Calu3 (cell line): Measurements from ENCODE around the gene MYL7. TPM values are rescaled to one million over a fixed set of nuclear protein-coding genes. Genes with fewer than 3 reads are reported as not detected.
A peak's percentile ranks its signal among the peaks of the same experiment; 100 is the strongest.

Experiments
- BruUV-seq: library from RNA; stranded (reverse); fragments of 400-500 nt; replicated peaks from 2 replicates; lab custom pipeline; 2021; lab: Mats Ljungman, UMichigan
- CTCF ChIA-PET: fragments of 300-600 bp; sonication (Branson Sonifier 250); formaldehyde crosslinking; loops from one replicate; lab custom pipeline; 2022; ENCODE audit warnings: antibody characterized with exemption; lab: Charles Lee
- DNase-seq: peaks from one replicate; pipeline ENCODE4 v3.0.0; 2022
- H3K27ac Mint-ChIP-seq: one replicate; pipeline ENCODE4 v1.8.0; 2022; ENCODE audit warnings: mixed read lengths; ENCODE audit not compliant: unreplicated experiment
- H3K27me3 Mint-ChIP-seq: one replicate; pipeline ENCODE4 v1.8.0; 2022; ENCODE audit warnings: mixed read lengths; ENCODE audit not compliant: unreplicated experiment
- H3K36me3 Mint-ChIP-seq: one replicate; pipeline ENCODE4 v1.8.0; 2022; ENCODE audit warnings: mild to moderate bottlenecking, moderate library complexity, mixed read lengths; ENCODE audit not compliant: insufficient read depth, unreplicated experiment
- H3K4me1 Mint-ChIP-seq: one replicate; pipeline ENCODE4 v1.8.0; 2022; ENCODE audit warnings: mild to moderate bottlenecking, low read depth, mixed read lengths; ENCODE audit not compliant: unreplicated experiment
- H3K4me3 Mint-ChIP-seq: one replicate; pipeline ENCODE4 v1.8.0; 2022; ENCODE audit warnings: mild to moderate bottlenecking, low read depth, moderate library complexity, mixed read lengths; ENCODE audit not compliant: unreplicated experiment
- H3K9me3 Mint-ChIP-seq: one replicate; pipeline ENCODE4 v1.8.0; 2022; ENCODE audit warnings: low read depth, mixed read lengths; ENCODE audit not compliant: unreplicated experiment
- CTCF ChIP-seq: fragments of 200-600 bp; IDR thresholded peaks from one replicate; pipeline ENCODE4 v1.8.0; 2022; ENCODE audit warnings: antibody characterized with exemption; ENCODE audit not compliant: unreplicated experiment
- intact Hi-C: fragments of 100-400 bp; cut with micrococcal nuclease; formaldehyde crosslinking; loops from one replicate; pipeline ENCODE4 v1.10.0; 2022; ENCODE audit not compliant: unreplicated experiment
- total RNA-seq: library from RNA; stranded (reverse); gene quantifications from 2 replicates; pipeline ENCODE4 v1.2.3, GENCODE V29; 2022

The MYL7 gene
- total RNA-seq, 1 experiment from 2014 or later = not detected

- H3K27ac Mint-ChIP-seq = no peak overlapping the region
- H3K9me3 Mint-ChIP-seq = no peaks in the 10 kb centered on the region
- no peaks in the 10 kb centered on the region for H3K4me1 Mint-ChIP-seq
- intact Hi-C loops = no loop called here
- no peak for TF ChIP-seq CTCF
- BruUV-seq = no TSS peak
- no peak overlapping the region for H3K4me3 Mint-ChIP-seq
- CTCF ChIA-PET = interaction anchor here (0.5 kb wide), 1 partner anchor 684 kb away, joined by 4 read pairs; no protein-coding TSS in a partner anchor
- peaks cover 51% of the 10 kb centered on the region for H3K27me3 Mint-ChIP-seq
- DNase-seq = no peak
- no peaks in the 10 kb centered on the region for H3K36me3 Mint-ChIP-seq
These were observed 6.2 kb upstream of the MYL7 start for GRCh38 chr7:44147026-44147991.

- H3K4me1 Mint-ChIP-seq = no peaks in the 10 kb centered on the region
- BruUV-seq = no TSS peak
- TF ChIP-seq CTCF = no peak
- H3K27ac Mint-ChIP-seq = no peak overlapping the region
- no peaks in the 10 kb centered on the region for H3K9me3 Mint-ChIP-seq
- H3K4me3 Mint-ChIP-seq = no peak overlapping the region
- CTCF ChIA-PET = no interaction called here
- no peaks in the 10 kb centered on the region for H3K36me3 Mint-ChIP-seq
- DNase-seq = peak; percentile 39
- intact Hi-C loops = no loop called here
- H3K27me3 Mint-ChIP-seq = peaks cover 58% of the 10 kb centered on the region
These were observed 5.1 kb upstream of the MYL7 start for GRCh38 chr7:44145969-44146911.

GRCh38 chr7:44145479-44145968, 4.4 kb upstream of the MYL7 start:
- CTCF ChIA-PET = no interaction called here
- H3K27me3 Mint-ChIP-seq = peaks cover 62% of the 10 kb centered on the region

More at GRCh38 chr7:44145479-44145968, 4.4 kb upstream of the MYL7 start:
- no peak for TF ChIP-seq CTCF
- Mint-ChIP-seq H3K4me3 (no peak overlapping the region), H3K9me3 (no peaks in the 10 kb centered on the region), H3K4me1 (no peaks in the 10 kb centered on the region), H3K27ac (no peak overlapping the region), H3K36me3 (no peaks in the 10 kb centered on the region)
- no TSS peak for BruUV-seq
- DNase-seq = no peak
- intact Hi-C loops = no loop called here
